Keratinocyte (primary cell): Measurements from ENCODE around the gene DDX41. TPM values are rescaled to one million over a fixed set of nuclear protein-coding genes. Genes with fewer than 3 reads are reported as not detected.

Source experiments
- DNase-seq: peaks from one replicate; pipeline ENCODE4 v3.0.0-alpha.2; 2011; ENCODE audit warnings: low read depth, missing footprints, low spot score
- FAIRE-seq: peaks from 2 replicates; lab custom pipeline; 2011; peaks lifted over from hg19 to GRCh38; lab: Jason Lieb, UNC
- H2AFZ ChIP-seq: 2 replicates; pipeline ENCODE4 v1.6.0; 2012; ENCODE audit warnings: low read length, control low read depth, inconsistent platforms; ENCODE audit not compliant: control insufficient read depth
- H3K27ac ChIP-seq: 2 replicates; pipeline ENCODE4 v1.5.1; 2011; ENCODE audit warnings: low read length; ENCODE audit not compliant: control insufficient read depth, insufficient read depth
- H3K27me3 ChIP-seq: 3 replicates; pipeline ENCODE4 v1.6.0; 2011; ENCODE audit warnings: low read length; ENCODE audit not compliant: control insufficient read depth, insufficient read depth; ENCODE audit errors: extremely low read depth
- H3K36me3 ChIP-seq, 2 experiments: 2 replicates in 1 of 2; 3 replicates in 1 of 2; pipeline ENCODE4 v1.5.1; 2011; ENCODE audit warnings: low read length in 2 of 2, mild to moderate bottlenecking in 1 of 2; ENCODE audit not compliant: control insufficient read depth in 2 of 2, insufficient read depth in 2 of 2; ENCODE audit errors: extremely low read depth in 1 of 2
- H3K4me1 ChIP-seq: 3 replicates; pipeline ENCODE4 v1.5.1; 2011; ENCODE audit warnings: low read length; ENCODE audit not compliant: control insufficient read depth, insufficient read depth; ENCODE audit errors: extremely low read depth
- H3K4me2 ChIP-seq: 3 replicates; pipeline ENCODE4 v1.6.0; 2011; ENCODE audit warnings: low read depth, low read length; ENCODE audit not compliant: control insufficient read depth, insufficient read depth; ENCODE audit errors: extremely low read depth
- H3K4me3 ChIP-seq, 3 experiments: fragments of 200-600 bp in 1 of 3; sonication (generic) in 1 of 3; 2 replicates in 2 of 3; 3 replicates in 1 of 3; pipeline ENCODE4 v1.5.1; 2011 to 2016; ENCODE audit warnings: low read length in 3 of 3, mild to moderate bottlenecking in 3 of 3, control low read depth in 2 of 3, inconsistent platforms in 1 of 3, low read depth in 1 of 3, mixed read lengths in 1 of 3, mixed run types in 1 of 3, moderate library complexity in 1 of 3; ENCODE audit not compliant: control insufficient read depth in 2 of 3, insufficient read depth in 2 of 3; ENCODE audit errors: extremely low read depth in 1 of 3
- H3K79me2 ChIP-seq: 2 replicates; pipeline ENCODE4 v1.6.0; 2012; ENCODE audit warnings: low read length; ENCODE audit not compliant: control insufficient read depth, insufficient read depth
- H3K9ac ChIP-seq: 3 replicates; pipeline ENCODE4 v1.6.0; 2011; ENCODE audit warnings: low read length; ENCODE audit not compliant: control insufficient read depth, insufficient read depth; ENCODE audit errors: extremely low read depth
- H3K9me1 ChIP-seq: 3 replicates; pipeline ENCODE4 v1.6.0; 2011; ENCODE audit warnings: low read length; ENCODE audit not compliant: control insufficient read depth, insufficient read depth; ENCODE audit errors: extremely low read depth
- H3K9me3 ChIP-seq: 2 replicates; pipeline ENCODE4 v1.5.1; 2012; ENCODE audit warnings: low read depth, low read length; ENCODE audit not compliant: control insufficient read depth
- H4K20me1 ChIP-seq: 3 replicates; pipeline ENCODE4 v1.6.0; 2011; ENCODE audit warnings: low read length; ENCODE audit not compliant: control insufficient read depth, insufficient read depth; ENCODE audit errors: extremely low read depth
- EZH2 ChIP-seq: IDR thresholded peaks from one replicate; pipeline ENCODE4 v1.6.1; 2012; ENCODE audit warnings: inconsistent platforms, mild to moderate bottlenecking, low read length, moderate library complexity
- dilution Hi-C: fragments of 300-500 bp; cut with MboI; formaldehyde crosslinking; loops from one replicate; pipeline ENCODE4 v1.7.0; 2020; ENCODE audit warnings: low sequenced_read_pairs; ENCODE audit not compliant: extremely low pct_ligation_motif_present
- polyA plus RNA-seq, 5 experiments: library from polyadenylated mRNA; depleted of rRNA in 3 of 5; stranded (reverse) in 3 of 5; stranded (forward) in 1 of 5; unstranded in 1 of 5; fragments of >200 nt; gene quantifications; 1 replicate in 1 of 5; 2 replicates in 3 of 5; 3 replicates in 1 of 5; pipeline versions ENCODE4 v1.2.1 to v1.2.3, GENCODE V29; 2011 to 2012; ENCODE audit warnings: missing spikeins in 2 of 5, low read depth in 1 of 5, low replicate concordance in 1 of 5
- TF ChIP-seq, protein P1 (sequence below), 3 experiments: IDR thresholded peaks in 1 of 3; conservative IDR thresholded peaks in 1 of 3; optimal IDR thresholded peaks in 1 of 3; 2 replicates in 2 of 3; 3 replicates in 1 of 3; pipeline versions ENCODE3 to v1.5.1; 2011; ENCODE audit warnings: low read length in 3 of 3, mild to moderate bottlenecking in 3 of 3, moderate library complexity in 2 of 3, control low read depth in 1 of 3, inconsistent platforms in 1 of 3; ENCODE audit not compliant: insufficient read depth in 2 of 3; ENCODE audit errors: extremely low read depth in 1 of 3

The DDX41 gene
- polyA plus RNA-seq, 1 donor (not counting 4 experiments of a cell fraction or from before 2014, with no cell fraction given): 71.3 TPM

DNA sequence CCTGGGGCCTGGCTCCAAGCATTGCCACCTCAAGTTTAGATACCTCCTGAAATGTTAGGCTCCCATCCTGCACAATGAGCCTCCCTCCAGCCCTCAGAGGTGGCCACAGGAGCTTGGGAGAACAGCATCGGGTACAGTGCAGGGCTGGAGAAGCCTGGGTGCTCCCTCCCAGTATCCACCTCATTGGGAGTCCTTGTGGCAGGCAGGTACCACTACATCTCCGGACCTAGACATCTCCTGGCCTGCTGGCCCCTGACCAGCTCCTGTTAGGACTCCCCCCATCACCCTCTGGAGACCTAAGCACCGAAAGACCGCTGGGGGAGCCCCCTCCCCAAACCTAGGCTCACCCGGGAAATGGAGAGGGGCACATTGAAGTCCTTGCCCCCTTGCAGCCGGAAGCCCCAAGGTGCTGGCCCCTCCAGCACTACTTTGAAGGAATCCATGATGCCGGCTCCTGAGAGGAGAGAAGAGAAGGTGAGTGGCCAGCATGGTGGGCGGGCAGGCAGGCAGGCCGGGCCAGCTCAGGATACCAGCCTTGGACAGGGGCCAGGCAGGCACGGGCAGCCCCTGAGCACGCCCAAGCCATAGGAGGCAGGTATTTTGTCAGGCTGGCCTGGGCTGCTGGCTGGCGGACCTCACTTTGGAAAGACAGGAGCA, 20.6 kb downstream of the DDX41 start:
- H3K27me3 ChIP-seq: no peaks in the 10 kb centered on the region
- peaks cover 3 to 13% of the 10 kb centered on the region in 2 experiments for H3K36me3 ChIP-seq
- peaks cover 4% of the 10 kb centered on the region for H3K9me1 ChIP-seq
- H2AFZ ChIP-seq: no peak overlapping the region
- H3K79me2 ChIP-seq: peaks cover 23% of the 10 kb centered on the region
- TF ChIP-seq, protein P1, sequence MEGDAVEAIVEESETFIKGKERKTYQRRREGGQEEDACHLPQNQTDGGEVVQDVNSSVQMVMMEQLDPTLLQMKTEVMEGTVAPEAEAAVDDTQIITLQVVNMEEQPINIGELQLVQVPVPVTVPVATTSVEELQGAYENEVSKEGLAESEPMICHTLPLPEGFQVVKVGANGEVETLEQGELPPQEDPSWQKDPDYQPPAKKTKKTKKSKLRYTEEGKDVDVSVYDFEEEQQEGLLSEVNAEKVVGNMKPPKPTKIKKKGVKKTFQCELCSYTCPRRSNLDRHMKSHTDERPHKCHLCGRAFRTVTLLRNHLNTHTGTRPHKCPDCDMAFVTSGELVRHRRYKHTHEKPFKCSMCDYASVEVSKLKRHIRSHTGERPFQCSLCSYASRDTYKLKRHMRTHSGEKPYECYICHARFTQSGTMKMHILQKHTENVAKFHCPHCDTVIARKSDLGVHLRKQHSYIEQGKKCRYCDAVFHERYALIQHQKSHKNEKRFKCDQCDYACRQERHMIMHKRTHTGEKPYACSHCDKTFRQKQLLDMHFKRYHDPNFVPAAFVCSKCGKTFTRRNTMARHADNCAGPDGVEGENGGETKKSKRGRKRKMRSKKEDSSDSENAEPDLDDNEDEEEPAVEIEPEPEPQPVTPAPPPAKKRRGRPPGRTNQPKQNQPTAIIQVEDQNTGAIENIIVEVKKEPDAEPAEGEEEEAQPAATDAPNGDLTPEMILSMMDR (optimal IDR thresholded peaks at IDR 0.05 in 1 of 3, IDR thresholded peaks at IDR 0.05 in 1 of 3, conservative IDR thresholded peaks at IDR 0.05 in 1 of 3; ENCODE audit: extremely low read depth in 1 of 3, insufficient read depth in 2 of 3, low read length in 3 of 3): peak in 2 of 3 experiments; percentile 56 to 62
- no peak for TF ChIP-seq EZH2
- peak; percentile 53 for DNase-seq
- H3K4me1 ChIP-seq: peaks cover 42% of the 10 kb centered on the region
- no peaks in the 10 kb centered on the region for H3K9me3 ChIP-seq
- peak overlapping the region; percentile 61 for H3K9ac ChIP-seq
- H4K20me1 ChIP-seq: peaks cover 2% of the 10 kb centered on the region
- peak overlapping the region; percentile 76 to 77 (median 77) for H3K4me3 ChIP-seq
- H3K4me2 ChIP-seq: peak overlapping the region; percentile 92
- dilution Hi-C loops: no loop called here
- peak; percentile 20 for FAIRE-seq
- H3K27ac ChIP-seq: peak overlapping the region; percentile 67

DNA sequence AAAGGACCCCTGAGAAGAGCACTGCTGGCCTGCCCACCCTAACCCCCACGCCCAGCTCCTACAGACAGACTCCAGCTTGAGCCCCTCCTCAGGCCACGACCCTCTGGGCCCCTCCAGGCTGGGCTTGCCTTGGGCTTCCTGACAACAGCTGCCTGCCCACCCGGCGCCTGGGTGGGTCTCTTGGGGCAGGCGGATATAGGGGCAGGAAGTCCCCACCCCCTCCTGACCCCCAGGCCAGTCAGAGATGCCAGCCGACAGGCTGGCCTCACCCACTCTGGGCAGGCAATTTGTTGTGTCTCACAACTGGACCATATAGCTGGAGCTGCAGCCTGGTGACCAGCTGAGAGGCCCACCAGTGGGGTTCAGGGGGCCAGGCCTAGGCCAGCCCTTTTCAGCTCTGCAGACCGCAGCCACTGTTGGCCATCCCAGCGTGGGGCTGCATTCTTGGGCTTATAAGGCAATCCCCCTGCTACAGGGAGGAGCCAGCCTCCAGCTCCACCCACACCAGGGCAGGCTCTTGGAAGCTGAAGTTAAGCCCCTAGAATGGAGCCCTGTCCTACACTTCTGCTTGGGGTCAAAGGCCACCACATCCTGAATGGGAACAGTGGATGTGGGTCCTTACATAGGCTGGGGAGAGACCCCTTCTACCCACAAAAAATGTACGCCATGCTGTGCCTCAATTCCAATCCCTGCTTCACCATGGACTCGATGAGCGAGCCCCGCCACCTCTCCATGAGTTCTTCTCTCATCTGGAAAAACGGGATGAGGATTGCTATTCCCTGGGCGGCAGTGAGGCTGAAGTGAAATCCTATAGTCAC, 21.3 kb downstream of the DDX41 start:
- DNase-seq (no peak), FAIRE-seq (no peak)
- dilution Hi-C loops: no loop called here
- peak overlapping the region; percentile 64 for H3K9ac ChIP-seq
- peak overlapping the region; percentile 92 for H3K4me2 ChIP-seq
- peak overlapping the region; percentile 80 for H3K27ac ChIP-seq
- TF ChIP-seq, protein P1 (optimal IDR thresholded peaks at IDR 0.05 in 1 of 3, IDR thresholded peaks at IDR 0.05 in 1 of 3, conservative IDR thresholded peaks at IDR 0.05 in 1 of 3; ENCODE audit: extremely low read depth in 1 of 3, insufficient read depth in 2 of 3, low read length in 3 of 3): no peak
- TF ChIP-seq EZH2: no peak
- H3K9me3 ChIP-seq: no peaks in the 10 kb centered on the region
- H2AFZ ChIP-seq: no peak overlapping the region
- H4K20me1 ChIP-seq: peaks cover 3% of the 10 kb centered on the region
- H3K9me1 ChIP-seq: peaks cover 4% of the 10 kb centered on the region
- peaks cover 7 to 18% of the 10 kb centered on the region in 2 experiments for H3K36me3 ChIP-seq
- H3K79me2 ChIP-seq: peaks cover 24% of the 10 kb centered on the region
- H3K27me3 ChIP-seq: no peaks in the 10 kb centered on the region
- H3K4me3 ChIP-seq: peak overlapping the region in 2 of 3 experiments; percentile 11 to 77
- peaks cover 42% of the 10 kb centered on the region for H3K4me1 ChIP-seq
